GM21619 (cell line): ENCODE data around the gene GNLY.
"Not testable (repeated sequence)": the region's sequence is repeated elsewhere in the genome, so short reads cannot be mapped to it uniquely, and the experiment has no call there.

ENCODE experiments used
- ATAC-seq: cut with Tn5 transposase; IDR thresholded peaks from one replicate; pipeline ENCODE4 v1.9.1; 2021; ENCODE audit not compliant: unreplicated experiment

Gene GNLY

GRCh38 chr2:85663594-85664565 lies 30.3 kb upstream of the GNLY start:
- no peak for ATAC-seq

- no peak for ATAC-seq
These were observed 28.8 kb upstream of the GNLY start for GRCh38 chr2:85665264-85665937.

GRCh38 chr2:85666016-85666415 lies 28.1 kb upstream of the GNLY start:
- no peak for ATAC-seq

- ATAC-seq, result no peak
These were observed 27.5 kb upstream of the GNLY start for GRCh38 chr2:85666435-85667316.

GRCh38 chr2:85667561-85668008 lies 26.6 kb upstream of the GNLY start:
- ATAC-seq, result no peak

GRCh38 chr2:85668009-85668856 lies 25.9 kb upstream of the GNLY start, which contains the start of gene SFTPB:
SFTPB (minus strand) TSS chr2:85668199; CDS start chr2:85668183, 16 bp downstream.
- ATAC-seq, result no peak

- ATAC-seq, result no peak
These were observed 25.4 kb upstream of the GNLY start for GRCh38 chr2:85668857-85669142.

GRCh38 chr2:85669549-85669948 lies 24.6 kb upstream of the GNLY start:
- peak; percentile 84 for ATAC-seq

GRCh38 chr2:85670416-85670815 lies 23.7 kb upstream of the GNLY start:
- not testable (repeated sequence) for ATAC-seq

GRCh38 chr2:85672456-85672855 lies 21.7 kb upstream of the GNLY start:
- ATAC-seq, result no peak

GRCh38 chr2:85673716-85674375 lies 20.3 kb upstream of the GNLY start:
- ATAC-seq, result no peak

GRCh38 chr2:85674417-85674816 lies 19.7 kb upstream of the GNLY start:
- no peak for ATAC-seq

GRCh38 chr2:85675427-85675826 lies 18.7 kb upstream of the GNLY start:
- ATAC-seq, result no peak

GRCh38 chr2:85675866-85676548 lies 18.2 kb upstream of the GNLY start:
- no peak for ATAC-seq

- no peak for ATAC-seq
These were observed 15.8 kb upstream of the GNLY start for GRCh38 chr2:85678377-85678776.

GRCh38 chr2:85678794-85679672 lies 15.1 kb upstream of the GNLY start:
- peak; percentile 83 for ATAC-seq

GRCh38 chr2:85680707-85681371 lies 13.3 kb upstream of the GNLY start:
- no peak for ATAC-seq

- ATAC-seq, result no peak
These were observed 12.8 kb upstream of the GNLY start for GRCh38 chr2:85681372-85681763.
